Neural crest cell (in vitro differentiated cells): ENCODE measurements around the gene ARHGEF26. TPM values are rescaled to one million over a fixed set of nuclear protein-coding genes. Genes with fewer than 3 reads are reported as not detected.

ENCODE experiments used
- DNase-seq: peaks from one replicate; pipeline ENCODE4 v3.0.0; 2021; ENCODE audit warnings: low read depth, mixed read lengths, low spot score
- H3K27ac Mint-ChIP-seq: one replicate; pipeline ENCODE4 v1.8.0; 2021; ENCODE audit warnings: mild to moderate bottlenecking, mixed read lengths; ENCODE audit not compliant: unreplicated experiment
- H3K27me3 Mint-ChIP-seq: 2 replicates; pipeline ENCODE4 v1.8.0; 2021; ENCODE audit warnings: low read depth, mild to moderate bottlenecking, mixed read lengths
- H3K36me3 Mint-ChIP-seq: 2 replicates; pipeline ENCODE4 v1.8.0; 2021; ENCODE audit warnings: low read depth, mild to moderate bottlenecking, mixed read lengths
- H3K4me1 Mint-ChIP-seq: 2 replicates; pipeline ENCODE4 v1.8.0; 2021; ENCODE audit warnings: mixed read lengths
- H3K4me3 Mint-ChIP-seq: one replicate; pipeline ENCODE4 v1.8.0; 2021; ENCODE audit warnings: mild to moderate bottlenecking, mixed read lengths
- H3K9me3 Mint-ChIP-seq: 2 replicates; pipeline ENCODE4 v1.8.0; 2021; ENCODE audit warnings: mixed read lengths
- CTCF ChIP-seq: fragments of 200-600 bp; sonication (generic); conservative IDR thresholded peaks from 2 replicates; pipeline ENCODE4 v1.5.0; 2021; ENCODE audit warnings: antibody characterized with exemption, mild to moderate bottlenecking
- total RNA-seq: library from RNA; stranded (reverse); gene quantifications from 2 replicates; pipeline ENCODE4 v1.2.1, GENCODE V29; 2021

Gene ARHGEF26
- total RNA-seq, 1 donor from 2014 or later = 19.3 TPM

GRCh38 chr3:154304936-154305335 lies 183.7 kb downstream of the ARHGEF26 start:
- Mint-ChIP-seq H3K36me3 (peaks cover 17% of the 10 kb centered on the region), H3K27me3 (no peaks in the 10 kb centered on the region), H3K4me3 (no peak overlapping the region), H3K27ac (no peak overlapping the region), H3K9me3 (no peaks in the 10 kb centered on the region), H3K4me1 (no peaks in the 10 kb centered on the region)
- no peak for TF ChIP-seq CTCF
- no peak for DNase-seq

DNA sequence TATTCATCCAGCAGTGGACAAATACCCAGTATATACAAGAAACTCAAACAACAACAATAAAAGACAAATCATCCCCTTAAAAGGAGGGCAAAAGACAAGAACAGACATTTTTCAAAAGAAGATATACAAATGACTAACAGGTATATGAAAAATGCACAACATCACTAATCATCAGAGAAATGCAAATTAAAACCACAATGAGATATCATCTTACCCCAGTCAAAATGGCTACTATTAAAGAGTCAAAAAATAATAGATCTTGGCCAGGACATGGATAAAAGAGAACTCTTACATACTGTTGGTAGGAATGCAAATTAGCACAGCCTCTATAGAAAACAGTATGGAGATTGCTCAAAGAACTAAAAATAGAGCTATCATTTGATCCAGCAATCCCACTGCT lies 186.2 kb downstream of the ARHGEF26 start:
- no peak for TF ChIP-seq CTCF
- H3K9me3 Mint-ChIP-seq = no peaks in the 10 kb centered on the region

More for the DNA sequence above, 186.2 kb downstream of the ARHGEF26 start:
- peaks cover 4% of the 10 kb centered on the region for H3K36me3 Mint-ChIP-seq
- H3K27ac Mint-ChIP-seq = no peak overlapping the region
- no peaks in the 10 kb centered on the region for H3K27me3 Mint-ChIP-seq
- H3K4me3 Mint-ChIP-seq = no peak overlapping the region
- no peak for DNase-seq
- H3K4me1 Mint-ChIP-seq = no peaks in the 10 kb centered on the region

Other genes starting within 250 kb of the ARHGEF26 start
- gene DHX36, start 203.1 kb downstream of the ARHGEF26 start, total RNA-seq = 93.4 and 103 TPM in 2 replicates